Caco-2 (cell line): Measurements from ENCODE around the gene CSTF1. TPM values are rescaled to one million over a fixed set of nuclear protein-coding genes. Genes with fewer than 3 reads are reported as not detected.

ENCODE experiments used
- BruUV-seq: library from RNA; stranded (reverse); fragments of 400-500 nt; replicated peaks from 2 replicates; lab custom pipeline; 2021; lab: Mats Ljungman, UMichigan
- CTCF ChIA-PET: fragments of 300-600 bp; sonication (Branson Sonifier 250); formaldehyde crosslinking; loops from one replicate; lab custom pipeline; 2022; ENCODE audit warnings: antibody characterized with exemption; lab: Charles Lee
- POLR2A ChIA-PET: fragments of 300-600 bp; sonication (Branson Sonifier 250); formaldehyde crosslinking; loops from one replicate; lab custom pipeline; 2022; ENCODE audit warnings: antibody characterized with exemption; lab: Charles Lee
- DNase-seq, 2 experiments: peaks; one replicate each; pipeline versions ENCODE4 v3.0.0 to v3.0.0-alpha.2; 2020 to 2022
- H3K27me3 ChIP-seq: replicated peaks from 2 replicates; pipeline ENCODE4 v1.6.0; 2011; ENCODE audit warnings: low read length; ENCODE audit not compliant: control insufficient read depth, insufficient read depth
- H3K36me3 ChIP-seq: 2 replicates; pipeline ENCODE4 v1.5.1; 2011; ENCODE audit warnings: low read length; ENCODE audit not compliant: control insufficient read depth, insufficient read depth
- H3K4me1 ChIP-seq: fragments of 250-450 bp; sonication (Bioruptor Pico); 2 replicates; pipeline ENCODE4 v1.5.1; 2020; ENCODE audit warnings: mild to moderate bottlenecking
- H3K4me3 ChIP-seq: 2 replicates; pipeline ENCODE4 v1.5.1; 2011; ENCODE audit warnings: low read depth, mild to moderate bottlenecking, control low read depth, low read length
- H3K9me3 ChIP-seq: fragments of 250-450 bp; sonication (Bioruptor Pico); 2 replicates; pipeline ENCODE4 v1.5.1; 2020; ENCODE audit warnings: mild to moderate bottlenecking, moderate library complexity
- H3K27ac Mint-ChIP-seq: one replicate; pipeline ENCODE4 v1.8.0; 2022; ENCODE audit warnings: mixed read lengths; ENCODE audit not compliant: unreplicated experiment
- H3K27me3 Mint-ChIP-seq: one replicate; pipeline ENCODE4 v1.8.0; 2022; ENCODE audit warnings: mixed read lengths; ENCODE audit not compliant: insufficient read depth, unreplicated experiment
- H3K36me3 Mint-ChIP-seq: one replicate; pipeline ENCODE4 v1.8.0; 2022; ENCODE audit warnings: mild to moderate bottlenecking, mixed read lengths; ENCODE audit not compliant: insufficient read depth, unreplicated experiment
- H3K4me1 Mint-ChIP-seq: one replicate; pipeline ENCODE4 v1.8.0; 2022; ENCODE audit warnings: low read depth, mixed read lengths; ENCODE audit not compliant: unreplicated experiment
- H3K4me3 Mint-ChIP-seq: one replicate; pipeline ENCODE4 v1.8.0; 2022; ENCODE audit warnings: mild to moderate bottlenecking, moderate library complexity, mixed read lengths; ENCODE audit not compliant: unreplicated experiment
- H3K9me3 Mint-ChIP-seq: one replicate; pipeline ENCODE4 v1.8.0; 2022; ENCODE audit warnings: mixed read lengths; ENCODE audit not compliant: unreplicated experiment
- intact Hi-C: fragments of 100-400 bp; cut with micrococcal nuclease; formaldehyde crosslinking; loops from one replicate; pipeline ENCODE4 v1.10.0; 2022; ENCODE audit not compliant: unreplicated experiment
- total RNA-seq: library from RNA; stranded (reverse); gene quantifications from 2 replicates; pipeline ENCODE4 v1.2.3, GENCODE V29; 2022
- TF ChIP-seq, protein P1 (sequence below), 2 experiments: fragments of 200-600 bp in 1 of 2; IDR thresholded peaks; 1 replicate in 1 of 2; 2 replicates in 1 of 2; pipeline versions ENCODE4 v1.5.1 to v1.8.0; 2011 to 2022; ENCODE audit warnings: antibody characterized with exemption in 1 of 2, control low read depth in 1 of 2, inconsistent platforms in 1 of 2, low read depth in 1 of 2, low read length in 1 of 2, mild to moderate bottlenecking in 1 of 2, moderate library complexity in 1 of 2; ENCODE audit not compliant: insufficient read depth in 1 of 2, severe bottlenecking in 1 of 2, unreplicated experiment in 1 of 2

Gene CSTF1
- total RNA-seq, 1 experiment from 2014 or later = 97.0 TPM

DNA sequence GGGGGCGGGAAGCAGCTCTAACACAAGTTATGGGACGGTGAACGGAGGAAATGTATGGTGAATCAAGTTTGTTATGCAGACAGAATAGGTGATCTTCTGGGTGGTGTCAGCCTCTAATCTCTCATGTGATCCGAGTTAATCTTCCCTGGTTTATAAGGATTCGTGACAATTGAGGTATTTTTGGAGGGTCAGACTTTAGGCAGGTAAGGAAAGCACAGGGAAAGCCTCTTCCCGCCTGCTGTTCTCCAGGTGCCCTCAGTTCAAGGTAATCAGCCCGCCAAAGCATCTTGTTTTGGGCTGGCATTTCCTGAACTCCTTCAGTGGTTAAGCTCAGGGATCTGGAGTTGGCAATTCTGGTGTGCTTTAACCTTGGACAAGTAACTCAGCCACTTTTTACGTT lies 1.2 kb downstream of the CSTF1 start:
- Mint-ChIP-seq H3K4me3 (no peak overlapping the region), H3K4me1 (peaks cover 17% of the 10 kb centered on the region), H3K36me3 (peaks cover 34% of the 10 kb centered on the region), H3K27ac (no peak overlapping the region), H3K27me3 (no peaks in the 10 kb centered on the region), H3K9me3 (no peaks in the 10 kb centered on the region)
- POLR2A ChIA-PET = interaction anchor here (0.5 kb wide), 1 partner anchor 13 kb away, joined by 4 read pairs; no protein-coding TSS in a partner anchor
- peaks cover 8% of the 10 kb centered on the region for H3K36me3 ChIP-seq
- no peaks in the 10 kb centered on the region for H3K9me3 ChIP-seq
- H3K27me3 ChIP-seq = no peaks in the 10 kb centered on the region
- CTCF ChIA-PET = interaction anchor here (2.0 kb wide), 1 partner anchor 19 kb away, joined by 15 read pairs; the partner anchor contains the start of gene CASS4
- BruUV-seq = no TSS peak
- DNase-seq = peak in 1 of 2 experiments; percentile 33
- H3K4me3 ChIP-seq = peak overlapping the region; percentile 80
- TF ChIP-seq, protein P1, sequence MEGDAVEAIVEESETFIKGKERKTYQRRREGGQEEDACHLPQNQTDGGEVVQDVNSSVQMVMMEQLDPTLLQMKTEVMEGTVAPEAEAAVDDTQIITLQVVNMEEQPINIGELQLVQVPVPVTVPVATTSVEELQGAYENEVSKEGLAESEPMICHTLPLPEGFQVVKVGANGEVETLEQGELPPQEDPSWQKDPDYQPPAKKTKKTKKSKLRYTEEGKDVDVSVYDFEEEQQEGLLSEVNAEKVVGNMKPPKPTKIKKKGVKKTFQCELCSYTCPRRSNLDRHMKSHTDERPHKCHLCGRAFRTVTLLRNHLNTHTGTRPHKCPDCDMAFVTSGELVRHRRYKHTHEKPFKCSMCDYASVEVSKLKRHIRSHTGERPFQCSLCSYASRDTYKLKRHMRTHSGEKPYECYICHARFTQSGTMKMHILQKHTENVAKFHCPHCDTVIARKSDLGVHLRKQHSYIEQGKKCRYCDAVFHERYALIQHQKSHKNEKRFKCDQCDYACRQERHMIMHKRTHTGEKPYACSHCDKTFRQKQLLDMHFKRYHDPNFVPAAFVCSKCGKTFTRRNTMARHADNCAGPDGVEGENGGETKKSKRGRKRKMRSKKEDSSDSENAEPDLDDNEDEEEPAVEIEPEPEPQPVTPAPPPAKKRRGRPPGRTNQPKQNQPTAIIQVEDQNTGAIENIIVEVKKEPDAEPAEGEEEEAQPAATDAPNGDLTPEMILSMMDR (IDR thresholded peaks at IDR 0.05; ENCODE audit: insufficient read depth in 1 of 2, low read depth in 1 of 2, low read length in 1 of 2, severe bottlenecking in 1 of 2, unreplicated experiment in 1 of 2) = no peak
- intact Hi-C loops = loop anchor here (2.0 kb wide), 1 partner anchor 185 kb away; no protein-coding TSS in a partner anchor
- peaks cover 13% of the 10 kb centered on the region for H3K4me1 ChIP-seq

- H3K4me3 Mint-ChIP-seq = no peak overlapping the region
These were observed 2.7 kb downstream of the CSTF1 start for GRCh38 chr20:56395166-56395565.

DNA sequence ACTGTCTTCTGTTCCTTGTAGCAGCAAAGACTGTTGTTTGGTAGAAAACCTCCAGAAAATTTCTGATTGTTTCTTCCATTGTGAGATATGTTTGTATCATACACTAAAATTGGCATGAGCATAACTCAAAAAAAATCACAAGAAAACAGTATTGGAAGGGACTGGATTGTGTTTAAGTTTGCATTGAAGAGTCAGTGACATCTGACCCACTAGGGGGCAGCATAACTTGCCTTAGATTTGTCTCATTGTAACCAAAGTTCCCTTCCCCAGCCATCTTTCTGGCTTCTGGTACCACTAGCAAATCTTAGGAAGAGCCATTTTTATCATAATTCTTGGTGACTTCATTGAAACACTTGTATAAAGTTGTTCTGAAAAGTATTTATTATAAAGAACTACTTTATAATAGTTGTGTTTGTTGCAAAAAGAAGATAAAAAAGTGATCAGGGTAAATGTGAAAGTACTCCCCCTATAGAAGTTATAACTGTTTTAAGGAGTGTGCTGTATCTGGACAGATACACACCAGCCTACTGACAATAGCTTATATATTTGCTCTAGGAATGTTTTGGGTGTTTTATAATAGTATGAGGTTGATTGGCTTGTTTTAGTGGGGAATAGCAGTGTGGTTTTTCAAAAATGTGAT lies 7.7 kb downstream of the CSTF1 start:
- Mint-ChIP-seq H3K27ac (no peak overlapping the region), H3K4me1 (peaks cover 5% of the 10 kb centered on the region), H3K4me3 (no peak overlapping the region), H3K9me3 (no peaks in the 10 kb centered on the region), H3K36me3 (peaks cover 94% of the 10 kb centered on the region), H3K27me3 (no peaks in the 10 kb centered on the region)
- intact Hi-C loops = loop anchor here (1.0 kb wide), 4 partner anchors 8 to 177 kb away; partner anchors contain the start of genes AURKA, CSTF1 and RTF2
- CTCF ChIA-PET = interaction anchor here (0.6 kb wide), 1 partner anchor 8 kb away, joined by 4 read pairs; the partner anchor contains the start of gene AURKA
- POLR2A ChIA-PET = no interaction called here
- Histone ChIP-seq H3K4me1 (peaks cover 6% of the 10 kb centered on the region), H3K9me3 (no peaks in the 10 kb centered on the region), H3K27me3 (no peaks in the 10 kb centered on the region), H3K36me3 (peaks cover 6% of the 10 kb centered on the region), H3K4me3 (no peak overlapping the region)
- BruUV-seq = no TSS peak
- TF ChIP-seq, protein P1 (IDR thresholded peaks at IDR 0.05; ENCODE audit: insufficient read depth in 1 of 2, low read depth in 1 of 2, low read length in 1 of 2, severe bottlenecking in 1 of 2, unreplicated experiment in 1 of 2) = peak; percentile 96
- DNase-seq = peak; percentile 66 to 81

More at GRCh38 chr20:56395166-56395565, 2.7 kb downstream of the CSTF1 start:
- Mint-ChIP-seq H3K4me1 (peaks cover 2% of the 10 kb centered on the region), H3K36me3 (peaks cover 48% of the 10 kb centered on the region), H3K27ac (no peak overlapping the region), H3K9me3 (no peaks in the 10 kb centered on the region), H3K27me3 (no peaks in the 10 kb centered on the region)
- ChIA-PET POLR2A (interaction anchor here (0.7 kb wide), 1 partner anchor 186 kb away, joined by 3 read pairs; no protein-coding TSS in a partner anchor), CTCF (no interaction called here)
- Histone ChIP-seq H3K27me3 (no peaks in the 10 kb centered on the region), H3K36me3 (peaks cover 3% of the 10 kb centered on the region; the same call in 1 of the 2 replicates), H3K4me1 (peaks cover 13% of the 10 kb centered on the region), H3K9me3 (no peaks in the 10 kb centered on the region), H3K4me3 (no peak overlapping the region)
- BruUV-seq = no TSS peak
- TF ChIP-seq, protein P1 (IDR thresholded peaks at IDR 0.05; ENCODE audit: insufficient read depth in 1 of 2, low read depth in 1 of 2, low read length in 1 of 2, severe bottlenecking in 1 of 2, unreplicated experiment in 1 of 2) = no peak
- peak in 1 of 2 experiments; percentile 31 for DNase-seq
- intact Hi-C loops = no loop called here
